Measurements from ENCODE around the gene RPSA.

GRCh38 chr3:39372833-39373232, 33.7 kb upstream of the RPSA start:
- TF ChIP-seq CTCF (IDR thresholded peaks at IDR 0.05) (no peak), EP300 (IDR thresholded peaks at IDR 0.05) (no peak)
